Measurements from ENCODE around the gene CSTA.
"Not testable (repeated sequence)": the region's sequence is repeated elsewhere in the genome, so short reads cannot be mapped to it uniquely, and the experiment has no call there.

The CSTA gene

DNA sequence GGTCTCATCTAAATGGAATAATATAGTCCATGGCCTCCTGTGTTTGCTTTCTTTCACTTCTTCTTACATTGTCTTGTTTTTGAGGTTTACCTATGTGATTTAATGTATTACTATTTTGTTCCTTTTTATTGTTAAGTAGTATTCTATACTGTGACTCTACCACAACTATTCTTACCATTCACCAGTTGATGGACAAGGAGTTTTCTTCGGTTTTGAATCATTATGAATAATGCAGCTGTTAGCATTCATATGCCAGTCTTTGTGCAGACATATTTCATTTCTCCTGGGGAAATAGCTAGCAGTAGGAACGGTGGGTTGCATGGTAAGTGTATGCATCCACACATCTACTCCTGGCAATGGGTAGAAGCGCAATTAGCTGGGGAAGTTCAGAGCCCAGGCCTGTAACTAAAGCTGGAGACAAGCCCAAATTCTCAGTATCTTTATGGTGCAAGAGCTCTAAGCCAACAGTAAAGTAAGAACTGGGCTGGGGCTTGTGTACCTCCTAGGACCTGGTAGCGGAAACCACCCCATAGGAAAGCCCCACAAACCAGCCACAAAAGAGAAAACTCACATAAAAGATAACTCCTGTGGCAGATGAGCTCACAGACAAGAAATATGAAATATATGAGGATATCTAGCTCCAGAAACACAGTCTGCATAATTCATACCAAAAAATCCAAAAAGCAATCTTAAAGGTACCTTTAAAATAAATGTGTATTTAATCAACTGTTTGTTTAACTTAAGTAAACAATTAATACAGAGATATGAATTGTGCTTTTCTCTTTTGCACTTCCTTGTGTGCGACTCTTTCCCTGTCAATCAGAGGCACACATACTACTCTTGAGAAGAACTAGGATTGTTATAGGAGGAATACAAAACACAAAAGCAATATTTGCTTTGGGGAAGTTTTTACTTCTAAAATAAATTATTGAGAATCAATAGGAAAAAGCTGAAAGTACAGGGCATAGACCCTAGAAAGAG is 2.7 kb upstream of the CSTA start:
- no peak for DNase-seq (ENCODE audit: low read depth in 2 of 2)

DNA sequence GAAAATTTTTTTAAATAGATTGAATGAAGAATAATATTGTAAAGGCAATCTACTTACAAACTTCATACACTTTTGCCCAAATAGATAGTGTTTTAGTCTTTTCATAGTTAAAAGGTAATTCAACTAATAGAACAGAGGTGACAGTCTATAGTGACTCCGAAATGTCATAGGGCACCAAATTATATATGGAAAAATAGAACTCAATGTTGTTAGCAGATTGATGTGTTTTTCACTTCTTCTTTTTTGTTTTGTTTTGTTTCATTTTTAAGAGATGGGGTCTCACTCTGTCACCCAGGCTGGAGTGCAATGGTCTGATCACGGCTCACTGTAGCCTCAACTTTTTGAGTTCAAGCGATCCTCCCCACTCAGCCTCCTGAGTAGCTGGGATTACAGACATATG is 721 bp downstream of the CSTA start:
- DNase-seq (ENCODE audit: low read depth in 2 of 2), result no peak

- no peak for DNase-seq (ENCODE audit: low read depth in 2 of 2)
Observed at GRCh38 chr3:122331886-122332285, 6.8 kb downstream of the CSTA start.

GRCh38 chr3:122332551-122332950 is 7.5 kb downstream of the CSTA start:
- DNase-seq (ENCODE audit: low read depth in 2 of 2), result no peak

- no peak for DNase-seq (ENCODE audit: low read depth in 2 of 2)
Observed at GRCh38 chr3:122342803-122343202, 17.8 kb downstream of the CSTA start.

DNA sequence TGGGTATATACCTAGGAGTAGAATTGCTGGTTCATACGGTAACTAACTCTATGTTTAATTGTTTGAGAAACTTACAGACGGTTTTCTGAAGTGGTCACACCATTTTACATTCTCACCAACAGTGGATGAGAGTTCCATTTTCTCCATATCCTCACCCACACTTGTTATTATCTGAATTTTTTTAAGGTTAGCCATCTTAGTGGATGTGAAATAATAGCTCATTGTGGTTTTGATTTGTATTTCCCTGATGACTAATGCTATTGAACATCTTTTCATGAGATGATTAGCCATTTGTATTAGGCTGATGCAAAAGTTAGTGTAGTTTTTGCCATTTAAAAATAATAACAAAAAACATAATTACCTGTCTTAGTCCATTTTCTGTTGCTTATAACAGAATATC is 18.6 kb downstream of the CSTA start:
- no peak for DNase-seq (ENCODE audit: low read depth in 2 of 2)

GRCh38 chr3:122349171-122349570 is 24.1 kb downstream of the CSTA start:
- no peak for DNase-seq (ENCODE audit: low read depth in 2 of 2)

- DNase-seq (ENCODE audit: low read depth in 2 of 2), result no peak
Observed at GRCh38 chr3:122350814-122351418, 25.9 kb downstream of the CSTA start.

GRCh38 chr3:122351612-122352011 is 26.6 kb downstream of the CSTA start:
- no peak for DNase-seq (ENCODE audit: low read depth in 2 of 2)

GRCh38 chr3:122353215-122353614 is 28.2 kb downstream of the CSTA start:
- no peak for DNase-seq (ENCODE audit: low read depth in 2 of 2)

GRCh38 chr3:122353893-122354401 is 28.9 kb downstream of the CSTA start:
- DNase-seq (ENCODE audit: low read depth in 2 of 2), result no peak

- no peak for DNase-seq (ENCODE audit: low read depth in 2 of 2)
Observed at GRCh38 chr3:122355612-122356011, 30.6 kb downstream of the CSTA start.

DNA sequence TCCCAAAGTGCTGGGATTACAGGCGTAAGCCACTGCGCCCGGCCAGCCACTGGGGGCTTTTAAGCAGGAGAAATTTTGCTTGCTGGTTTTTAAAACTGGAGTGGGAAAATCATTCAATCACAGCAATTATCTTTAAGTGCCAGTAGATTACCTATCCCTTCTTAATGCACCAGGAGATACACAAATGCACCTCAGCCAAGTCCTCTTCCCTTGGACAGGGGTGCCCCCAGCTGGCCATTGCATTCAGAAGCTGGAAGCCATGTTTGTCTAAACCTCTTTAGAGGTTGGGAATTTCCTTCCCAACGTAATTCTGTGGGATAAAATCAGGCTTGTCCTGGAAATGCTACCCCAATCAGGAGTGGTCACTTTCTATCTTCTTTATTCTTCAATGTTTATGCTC is 31.4 kb downstream of the CSTA start:
- DNase-seq (ENCODE audit: low read depth in 2 of 2), result no peak

DNA sequence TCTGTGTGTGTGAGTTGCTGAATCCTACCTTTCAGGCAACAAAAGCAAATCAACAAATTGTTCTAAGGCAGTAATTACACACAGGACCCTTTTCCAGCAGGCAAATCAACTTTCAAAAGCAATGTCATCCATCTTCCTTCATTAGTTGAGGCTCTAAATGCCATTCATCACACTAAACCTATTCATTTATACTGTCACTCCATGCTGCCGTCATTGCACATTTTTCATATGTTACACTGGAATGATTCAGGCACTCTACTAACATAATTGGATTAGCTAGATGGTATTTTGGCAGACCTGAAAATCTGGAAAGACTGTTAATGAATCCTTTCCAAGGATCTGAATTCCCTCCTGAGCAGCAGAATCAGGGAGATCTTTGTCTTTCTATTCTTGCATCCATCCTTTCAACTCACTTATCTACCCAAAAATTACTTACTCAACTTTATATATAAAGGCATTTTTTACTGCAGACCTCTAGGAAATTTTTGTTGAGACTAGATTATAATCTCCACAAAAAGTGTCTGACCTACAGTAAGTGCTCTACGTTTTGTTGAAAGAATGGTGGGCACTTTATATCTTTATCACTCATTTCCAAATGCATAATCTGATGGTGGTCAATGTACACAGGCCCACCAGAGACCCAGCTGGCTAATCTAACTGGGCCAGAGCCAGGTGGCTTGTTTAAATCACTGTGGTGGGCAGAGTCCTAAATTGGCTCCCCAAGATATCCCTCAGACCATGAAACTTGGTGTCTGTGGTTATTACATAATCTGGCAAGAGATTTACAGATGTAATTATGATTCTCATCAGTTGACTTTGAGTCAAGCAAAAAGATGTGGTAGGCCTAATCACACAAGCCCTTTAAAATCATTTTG is 33.0 kb downstream of the CSTA start:
- DNase-seq (ENCODE audit: low read depth in 2 of 2), result no peak

DNA sequence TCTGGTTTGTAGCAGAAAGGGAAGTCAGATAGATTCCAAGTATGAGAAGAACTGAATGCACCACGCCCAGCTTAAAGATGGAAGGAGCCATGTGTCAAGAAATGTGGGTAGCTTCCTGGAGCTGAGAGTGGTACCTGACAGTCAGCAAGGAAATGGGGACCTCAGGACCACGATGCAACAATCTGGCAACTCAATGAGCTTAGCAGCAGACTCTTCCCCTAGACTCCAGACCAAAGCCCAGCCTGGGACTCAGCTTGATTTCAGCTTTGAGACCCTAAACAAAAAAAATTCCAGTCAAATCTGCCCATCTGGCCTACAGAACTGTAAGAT is 33.6 kb downstream of the CSTA start:
- no peak for DNase-seq (ENCODE audit: low read depth in 2 of 2)

DNA sequence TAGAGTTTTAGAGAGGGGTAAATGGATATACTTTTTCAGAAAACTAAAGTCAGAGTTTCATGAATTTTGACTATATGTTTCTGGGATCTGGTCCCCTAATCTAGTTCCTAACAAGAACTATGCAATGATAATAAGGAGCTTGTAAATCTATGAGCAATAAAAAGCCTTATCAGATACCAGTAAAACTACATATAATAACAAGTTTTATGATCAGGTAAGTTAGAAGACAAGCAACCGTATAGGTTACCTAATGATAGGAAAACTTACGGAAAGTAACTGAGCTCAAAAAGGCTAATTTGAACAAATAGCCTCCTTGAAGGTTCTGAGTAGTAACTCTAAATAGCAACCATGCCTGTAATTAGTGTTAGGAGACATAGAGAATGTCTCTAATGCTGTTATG is 37.0 kb downstream of the CSTA start:
- DNase-seq (ENCODE audit: low read depth in 2 of 2), result no peak

DNA sequence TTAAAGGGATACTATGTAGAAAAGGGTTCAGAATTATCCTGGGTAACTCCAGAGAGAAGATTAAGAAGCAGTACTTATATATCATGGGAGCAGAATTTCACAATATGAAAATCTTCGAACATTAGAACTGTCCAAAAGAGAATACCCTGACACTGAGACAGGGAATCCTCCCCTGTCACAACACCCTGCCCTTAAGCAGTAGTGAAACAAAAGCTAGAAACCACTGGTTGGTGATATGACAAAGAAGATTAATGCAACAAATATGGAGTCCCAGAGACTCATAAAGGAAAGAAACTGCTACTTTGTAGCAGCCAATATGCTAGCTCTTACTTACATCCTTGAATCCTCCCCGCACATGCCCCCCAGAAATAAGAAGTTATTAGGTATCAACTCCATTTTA is 39.4 kb downstream of the CSTA start:
- no peak for DNase-seq (ENCODE audit: low read depth in 2 of 2)

- DNase-seq (ENCODE audit: low read depth in 2 of 2), result no peak
Observed at GRCh38 chr3:122365073-122365472, 40.0 kb downstream of the CSTA start.

GRCh38 chr3:122365582-122366378 is 40.7 kb downstream of the CSTA start:
- not testable (repeated sequence) for DNase-seq (ENCODE audit: low read depth in 2 of 2)

- DNase-seq (ENCODE audit: low read depth in 2 of 2), result no peak
Observed at GRCh38 chr3:122366379-122366749, 41.3 kb downstream of the CSTA start.

- DNase-seq (ENCODE audit: low read depth in 2 of 2), result no peak
Observed at GRCh38 chr3:122374034-122374433, 49.0 kb downstream of the CSTA start.

Data from stimulated activated CD8-positive, alpha-beta memory T cell treated with anti-CD3 and anti-CD28 coated beads, Interleukin-7, amount 100 ng/mL, for 1 hour (primary cell).